ENCODE data around the gene AP1M1.
"Not testable (repeated sequence)": the region's sequence is repeated elsewhere in the genome, so short reads cannot be mapped to it uniquely, and the experiment has no call there.

Gene AP1M1

GRCh38 chr19:16263141-16263761, 65.5 kb downstream of the AP1M1 start:
- peak overlapping the region in 1 of 2 donors; percentile 2 for H3K4me3 Mint-ChIP-seq
- H3K27ac Mint-ChIP-seq: peak overlapping the region; percentile 70
- ATAC-seq (replicated peaks): peak; percentile 12 to 24
- H3K9me3 Mint-ChIP-seq: peaks cover 3 to 5% of the 10 kb centered on the region in 2 donors
- peaks cover 46 to 63% of the 10 kb centered on the region in 2 donors for H3K4me1 Mint-ChIP-seq
- H3K27me3 Mint-ChIP-seq: no peaks in the 10 kb centered on the region
- peaks cover 3 to 8% of the 10 kb centered on the region in 2 donors for H3K36me3 Mint-ChIP-seq
- peak; percentile 31 for DNase-seq

GRCh38 chr19:16265205-16265604, 67.5 kb downstream of the AP1M1 start:
- H3K27me3 Mint-ChIP-seq: no peaks in the 10 kb centered on the region
- H3K4me3 Mint-ChIP-seq: no peak overlapping the region
- peak overlapping the region; percentile 61 for H3K27ac Mint-ChIP-seq

GRCh38 chr19:16265890-16266585, 68.3 kb downstream of the AP1M1 start:
- H3K36me3 Mint-ChIP-seq: peaks cover 3 to 4% of the 10 kb centered on the region in 2 donors
- H3K27me3 Mint-ChIP-seq: no peaks in the 10 kb centered on the region
- peaks cover 3 to 5% of the 10 kb centered on the region in 2 donors for H3K9me3 Mint-ChIP-seq
- no peak overlapping the region for H3K4me3 Mint-ChIP-seq
- H3K27ac Mint-ChIP-seq: no peak overlapping the region
- H3K4me1 Mint-ChIP-seq: peaks cover 39 to 43% of the 10 kb centered on the region in 2 donors
- ATAC-seq (replicated peaks): no peak
- DNase-seq: no peak

More at GRCh38 chr19:16265205-16265604, 67.5 kb downstream of the AP1M1 start:
- DNase-seq: no peak
- peaks cover 3 to 5% of the 10 kb centered on the region in 2 donors for H3K9me3 Mint-ChIP-seq
- H3K4me1 Mint-ChIP-seq: peaks cover 42 to 51% of the 10 kb centered on the region in 2 donors
- ATAC-seq (replicated peaks): no peak
- H3K36me3 Mint-ChIP-seq: peaks cover 3 to 8% of the 10 kb centered on the region in 2 donors

- DNase-seq: no peak
- Mint-ChIP-seq H3K27ac (no peak overlapping the region), H3K36me3 (peaks cover 3 to 4% of the 10 kb centered on the region in 2 donors), H3K4me1 (peaks cover 34 to 38% of the 10 kb centered on the region in 2 donors), H3K27me3 (no peaks in the 10 kb centered on the region), H3K9me3 (peaks cover 3 to 5% of the 10 kb centered on the region in 2 donors), H3K4me3 (no peak overlapping the region)
- ATAC-seq (replicated peaks): no peak
Observed at GRCh38 chr19:16266586-16266942, 68.9 kb downstream of the AP1M1 start.

GRCh38 chr19:16268676-16269319, 71.1 kb downstream of the AP1M1 start:
- H3K27me3 Mint-ChIP-seq: no peaks in the 10 kb centered on the region

GRCh38 chr19:16272945-16273344, 75.2 kb downstream of the AP1M1 start:
- H3K9me3 Mint-ChIP-seq: no peaks in the 10 kb centered on the region
- no peaks in the 10 kb centered on the region for H3K27me3 Mint-ChIP-seq
- H3K4me3 Mint-ChIP-seq: no peak overlapping the region
- ATAC-seq (replicated peaks) (no peak), DNase-seq (no peak)
- no peak overlapping the region for H3K27ac Mint-ChIP-seq
- peaks cover 12 to 20% of the 10 kb centered on the region in 2 donors for H3K4me1 Mint-ChIP-seq
- H3K36me3 Mint-ChIP-seq: no peaks in the 10 kb centered on the region

More at GRCh38 chr19:16268676-16269319, 71.1 kb downstream of the AP1M1 start:
- no peak overlapping the region for H3K27ac Mint-ChIP-seq
- H3K4me3 Mint-ChIP-seq: no peak overlapping the region
- H3K4me1 Mint-ChIP-seq: peaks cover 16 to 21% of the 10 kb centered on the region in 2 donors
- ATAC-seq (replicated peaks) (no peak), DNase-seq (no peak)
- peaks cover 3 to 4% of the 10 kb centered on the region in 2 donors for H3K36me3 Mint-ChIP-seq
- H3K9me3 Mint-ChIP-seq: peaks cover 3 to 5% of the 10 kb centered on the region in 2 donors

- ATAC-seq (replicated peaks): no peak
- peaks cover 8 to 12% of the 10 kb centered on the region in 2 donors for H3K4me1 Mint-ChIP-seq
- H3K9me3 Mint-ChIP-seq: no peaks in the 10 kb centered on the region
- no peak overlapping the region for H3K27ac Mint-ChIP-seq
- H3K4me3 Mint-ChIP-seq: no peak overlapping the region
- H3K27me3 Mint-ChIP-seq: no peaks in the 10 kb centered on the region
- H3K36me3 Mint-ChIP-seq: no peaks in the 10 kb centered on the region
- no peak for DNase-seq
Observed at GRCh38 chr19:16274447-16274846, 76.7 kb downstream of the AP1M1 start.

GRCh38 chr19:16280306-16280705, 82.6 kb downstream of the AP1M1 start:
- H3K9me3 Mint-ChIP-seq: no peaks in the 10 kb centered on the region
- H3K4me3 Mint-ChIP-seq: no peak overlapping the region
- peaks cover 23 to 41% of the 10 kb centered on the region in 2 donors for H3K4me1 Mint-ChIP-seq
- H3K36me3 Mint-ChIP-seq: no peaks in the 10 kb centered on the region
- DNase-seq (no peak), ATAC-seq (replicated peaks) (no peak)
- no peaks in the 10 kb centered on the region for H3K27me3 Mint-ChIP-seq
- H3K27ac Mint-ChIP-seq: no peak overlapping the region

- no peak overlapping the region for H3K4me3 Mint-ChIP-seq
- ATAC-seq (replicated peaks) (no peak), DNase-seq (no peak)
- peaks cover 31 to 55% of the 10 kb centered on the region in 2 donors for H3K4me1 Mint-ChIP-seq
- H3K27me3 Mint-ChIP-seq: peaks cover 2 to 8% of the 10 kb centered on the region in 2 donors
- no peak overlapping the region for H3K27ac Mint-ChIP-seq
- H3K9me3 Mint-ChIP-seq: no peaks in the 10 kb centered on the region
- no peaks in the 10 kb centered on the region for H3K36me3 Mint-ChIP-seq
Observed at GRCh38 chr19:16281743-16282142, 84.0 kb downstream of the AP1M1 start.

- H3K9me3 Mint-ChIP-seq: no peaks in the 10 kb centered on the region
- peak; percentile 69 for DNase-seq
- H3K27ac Mint-ChIP-seq: peak overlapping the region; percentile 96
- no peaks in the 10 kb centered on the region for H3K36me3 Mint-ChIP-seq
- peak; percentile 89 to 90 for ATAC-seq (replicated peaks)
- peak overlapping the region; percentile 75 to 79 for H3K4me3 Mint-ChIP-seq
- peaks cover 36 to 62% of the 10 kb centered on the region in 2 donors for H3K4me1 Mint-ChIP-seq
- H3K27me3 Mint-ChIP-seq: peaks cover 8 to 16% of the 10 kb centered on the region in 2 donors
Observed at GRCh38 chr19:16283210-16284061, 85.7 kb downstream of the AP1M1 start.

- Mint-ChIP-seq H3K27me3 (peaks cover 8 to 16% of the 10 kb centered on the region in 2 donors), H3K36me3 (peaks cover 0 to under 1% of the 10 kb centered on the region in 2 donors), H3K4me1 (peaks cover 36 to 62% of the 10 kb centered on the region in 2 donors), H3K4me3 (peak overlapping the region; percentile 75 to 79), H3K9me3 (no peaks in the 10 kb centered on the region), H3K27ac (no peak overlapping the region)
- no peak for DNase-seq
- no peak for ATAC-seq (replicated peaks)
Observed at GRCh38 chr19:16284505-16284904, 86.8 kb downstream of the AP1M1 start.

GRCh38 chr19:16285079-16285478, 87.4 kb downstream of the AP1M1 start:
- peaks cover 38 to 56% of the 10 kb centered on the region in 2 donors for H3K4me1 Mint-ChIP-seq
- peaks cover 8 to 16% of the 10 kb centered on the region in 2 donors for H3K27me3 Mint-ChIP-seq
- H3K9me3 Mint-ChIP-seq; H3K36me3 Mint-ChIP-seq; DNase-seq; ATAC-seq (replicated peaks): not testable (repeated sequence)
- H3K4me3 Mint-ChIP-seq: peak overlapping the region in 1 of 2 donors; percentile 18
- peak overlapping the region; percentile 10 for H3K27ac Mint-ChIP-seq

- Mint-ChIP-seq H3K27me3 (peaks cover 8 to 22% of the 10 kb centered on the region in 2 donors), H3K4me3 (peak overlapping the region; percentile 32 to 62), H3K27ac (peak overlapping the region; percentile 47), H3K9me3 (no peaks in the 10 kb centered on the region), H3K36me3 (peaks cover 0 to 1% of the 10 kb centered on the region in 2 donors), H3K4me1 (peaks cover 38 to 53% of the 10 kb centered on the region in 2 donors)
- DNase-seq: no peak
- ATAC-seq (replicated peaks): peak; percentile 20
Observed at GRCh38 chr19:16285769-16286498, 88.2 kb downstream of the AP1M1 start.
